Skeletal muscle tissue (tissue), 4 donors: ENCODE measurements around the gene ARHGAP29. TPM values are rescaled to one million over a fixed set of nuclear protein-coding genes. Genes with fewer than 3 reads are reported as not detected.

Experiments
- H3K27ac ChIP-seq: one replicate; pipeline ENCODE4 v1.7.0; 2013; ENCODE audit warnings: mild to moderate bottlenecking, low read depth, low read length, inconsistent platforms
- H3K27me3 ChIP-seq, 3 donors: one replicate each; pipeline ENCODE4 v1.7.0; 2013; ENCODE audit warnings: low read length in 3 of 3; ENCODE audit not compliant: control insufficient read depth in 3 of 3, insufficient read depth in 3 of 3
- H3K36me3 ChIP-seq, 3 donors: one replicate each; pipeline ENCODE4 v1.7.0; 2013; ENCODE audit warnings: low read length in 3 of 3; ENCODE audit not compliant: control insufficient read depth in 3 of 3, insufficient read depth in 3 of 3
- H3K4me1 ChIP-seq, 3 donors: one replicate each; pipeline ENCODE4 v1.7.0; 2013; ENCODE audit warnings: low read length in 3 of 3, mild to moderate bottlenecking in 3 of 3; ENCODE audit not compliant: control insufficient read depth in 3 of 3, insufficient read depth in 3 of 3
- H3K4me3 ChIP-seq, 3 donors: one replicate each; pipeline ENCODE4 v1.7.0; 2013; ENCODE audit warnings: low read length in 3 of 3
- H3K9ac ChIP-seq, 3 donors: one replicate each; pipeline ENCODE4 v1.7.0; 2013; ENCODE audit warnings: low read length in 3 of 3, mild to moderate bottlenecking in 3 of 3, moderate library complexity in 2 of 3, low read depth in 1 of 3
- H3K9me3 ChIP-seq, 3 donors: one replicate each; pipeline ENCODE4 v1.7.0; 2013; ENCODE audit warnings: low read length in 3 of 3; ENCODE audit not compliant: control insufficient read depth in 3 of 3
- total RNA-seq: library from RNA; depleted of rRNA; stranded (reverse); fragments of >200 nt; gene quantifications from one replicate; pipeline ENCODE4 v1.2.3, GENCODE V29; 2014
- donor health status: Osteomylitis.

ARHGAP29 gene
- total RNA-seq, 1 donor from 2014 or later, result 39.1 TPM

GRCh38 chr1:94142583-94142982 is 94.8 kb downstream of the ARHGAP29 start:
- Histone ChIP-seq H3K4me3 (no peak overlapping the region), H3K9ac (no peak overlapping the region), H3K4me1 (peaks cover 0 to 3% (median 0%) of the 10 kb centered on the region in 3 donors), H3K27ac (peak overlapping the region; percentile 14), H3K9me3 (no peaks in the 10 kb centered on the region), H3K27me3 (no peaks in the 10 kb centered on the region), H3K36me3 (no peaks in the 10 kb centered on the region)

GRCh38 chr1:94142022-94142421 is 95.4 kb downstream of the ARHGAP29 start:
- Histone ChIP-seq H3K4me1 (peaks cover 0 to 3% (median 0%) of the 10 kb centered on the region in 3 donors), H3K9me3 (no peaks in the 10 kb centered on the region), H3K36me3 (no peaks in the 10 kb centered on the region), H3K9ac (no peak overlapping the region), H3K27ac (no peak overlapping the region), H3K4me3 (no peak overlapping the region), H3K27me3 (no peaks in the 10 kb centered on the region)

GRCh38 chr1:94132111-94132510 is 105.3 kb downstream of the ARHGAP29 start:
- no peaks in the 10 kb centered on the region for H3K36me3 ChIP-seq
- H3K9ac ChIP-seq, result no peak overlapping the region
- peaks cover 0 to 3% (median 0%) of the 10 kb centered on the region in 3 donors for H3K4me1 ChIP-seq
- H3K4me3 ChIP-seq, result no peak overlapping the region
- no peaks in the 10 kb centered on the region for H3K9me3 ChIP-seq
- H3K27me3 ChIP-seq, result no peaks in the 10 kb centered on the region
- no peak overlapping the region for H3K27ac ChIP-seq

- H3K4me1 ChIP-seq, result peaks cover 0 to 3% (median 3%) of the 10 kb centered on the region in 3 donors
- no peak overlapping the region for H3K4me3 ChIP-seq
- no peaks in the 10 kb centered on the region for H3K9me3 ChIP-seq
- no peaks in the 10 kb centered on the region for H3K36me3 ChIP-seq
- no peak overlapping the region for H3K9ac ChIP-seq
- H3K27me3 ChIP-seq, result no peaks in the 10 kb centered on the region
- H3K27ac ChIP-seq, result no peak overlapping the region
Observed at GRCh38 chr1:94130851-94131595, 106.4 kb downstream of the ARHGAP29 start.

- H3K36me3 ChIP-seq, result no peaks in the 10 kb centered on the region
- H3K9me3 ChIP-seq, result no peaks in the 10 kb centered on the region
- no peaks in the 10 kb centered on the region for H3K27me3 ChIP-seq
- no peak overlapping the region for H3K4me3 ChIP-seq
- no peak overlapping the region for H3K9ac ChIP-seq
- no peak overlapping the region for H3K27ac ChIP-seq
- H3K4me1 ChIP-seq, result peaks cover 0 to 5% (median 3%) of the 10 kb centered on the region in 3 donors
Observed at GRCh38 chr1:94126651-94127050, 110.7 kb downstream of the ARHGAP29 start.

GRCh38 chr1:94125551-94126514 is 111.6 kb downstream of the ARHGAP29 start:
- no peak overlapping the region for H3K4me3 ChIP-seq
- H3K9ac ChIP-seq, result no peak overlapping the region
- H3K27me3 ChIP-seq, result no peaks in the 10 kb centered on the region
- no peak overlapping the region for H3K27ac ChIP-seq
- no peaks in the 10 kb centered on the region for H3K36me3 ChIP-seq
- peaks cover 0 to 5% (median 0%) of the 10 kb centered on the region in 3 donors for H3K4me1 ChIP-seq
- H3K9me3 ChIP-seq, result no peaks in the 10 kb centered on the region

GRCh38 chr1:94124538-94124937 is 112.8 kb downstream of the ARHGAP29 start:
- H3K27ac ChIP-seq, result no peak overlapping the region
- H3K4me3 ChIP-seq, result no peak overlapping the region
- H3K9ac ChIP-seq, result no peak overlapping the region
- no peaks in the 10 kb centered on the region for H3K27me3 ChIP-seq
- H3K9me3 ChIP-seq, result no peaks in the 10 kb centered on the region
- H3K4me1 ChIP-seq, result peaks cover 0 to 5% (median 0%) of the 10 kb centered on the region in 3 donors
- H3K36me3 ChIP-seq, result no peaks in the 10 kb centered on the region

- peaks cover 0 to 8% (median 4%) of the 10 kb centered on the region in 3 donors for H3K4me1 ChIP-seq
- no peak overlapping the region for H3K4me3 ChIP-seq
Observed at GRCh38 chr1:94122201-94122970, 115.0 kb downstream of the ARHGAP29 start.

More at GRCh38 chr1:94122201-94122970, 115.0 kb downstream of the ARHGAP29 start:
- no peaks in the 10 kb centered on the region for H3K36me3 ChIP-seq
- no peak overlapping the region for H3K9ac ChIP-seq
- H3K27me3 ChIP-seq, result no peaks in the 10 kb centered on the region
- no peak overlapping the region for H3K27ac ChIP-seq
- no peaks in the 10 kb centered on the region for H3K9me3 ChIP-seq
